Common myeloid progenitor, CD34-positive (primary cell): Measurements from ENCODE around the gene DPH6.

Experiments used
- CTCF ChIA-PET: fragments of 350-600 bp; sonication (Branson Sonifier 250); formaldehyde crosslinking; loops from one replicate; lab custom pipeline; 2021; ENCODE audit warnings: antibody characterized with exemption; lab: Charles Lee
- POLR2A ChIA-PET: fragments of 350-600 bp; sonication (Branson Sonifier 250); formaldehyde crosslinking; loops from one replicate; lab custom pipeline; 2021; ENCODE audit warnings: antibody characterized with exemption; lab: Charles Lee
- DNase-seq, 3 donors: peaks; one replicate each; pipeline versions ENCODE4 v3.0.0 to v3.0.0-alpha.2; 2013
- H3K27ac ChIP-seq, 2 experiments: 1 replicate in 1 of 2; 2 replicates in 1 of 2; pipeline ENCODE4 v1.7.0; 2013; ENCODE audit warnings: inconsistent platforms in 2 of 2, low read length in 2 of 2, mild to moderate bottlenecking in 2 of 2, low read depth in 1 of 2, moderate library complexity in 1 of 2; ENCODE audit not compliant: severe bottlenecking in 2 of 2, insufficient read depth in 1 of 2, poor library complexity in 1 of 2
- H3K27me3 ChIP-seq, 5 experiments: replicated peaks in 2 of 5; 1 replicate in 3 of 5; 2 replicates in 2 of 5; pipeline versions ENCODE4 v1.6.1 to v1.7.0; 2013; ENCODE audit warnings: low read length in 4 of 5, mild to moderate bottlenecking in 2 of 5, moderate library complexity in 2 of 5, inconsistent platforms in 1 of 5; ENCODE audit not compliant: insufficient read depth in 5 of 5, control insufficient read depth in 4 of 5
- H3K36me3 ChIP-seq, 4 experiments: 1 replicate in 2 of 4; 2 replicates in 2 of 4; pipeline versions ENCODE4 v1.6.1 to v1.7.0; 2013; ENCODE audit warnings: low read length in 3 of 4, control low read depth in 1 of 4, mild to moderate bottlenecking in 1 of 4; ENCODE audit not compliant: control insufficient read depth in 4 of 4, insufficient read depth in 4 of 4
- H3K4me1 ChIP-seq, 4 experiments: 1 replicate in 3 of 4; 2 replicates in 1 of 4; pipeline versions ENCODE4 v1.6.1 to v1.7.1; 2013; ENCODE audit warnings: low read length in 3 of 4, mild to moderate bottlenecking in 3 of 4, control low read depth in 1 of 4, inconsistent platforms in 1 of 4, moderate library complexity in 1 of 4; ENCODE audit not compliant: control insufficient read depth in 4 of 4, insufficient read depth in 4 of 4; ENCODE audit errors: control extremely low read depth in 1 of 4
- H3K4me3 ChIP-seq, 7 experiments: 1 replicate in 4 of 7; 2 replicates in 3 of 7; pipeline versions ENCODE4 v1.5.1 to v1.7.0; 2013; ENCODE audit warnings: mild to moderate bottlenecking in 7 of 7, low read length in 6 of 7, moderate library complexity in 6 of 7, inconsistent platforms in 2 of 7, low read depth in 2 of 7, control low read depth in 1 of 7; ENCODE audit not compliant: insufficient read depth in 4 of 7, control insufficient read depth in 1 of 7; ENCODE audit errors: extremely low read depth in 1 of 7
- H3K9me3 ChIP-seq, 5 experiments: 1 replicate in 4 of 5; 2 replicates in 1 of 5; pipeline versions ENCODE4 v1.6.1 to v1.7.1; 2013; ENCODE audit warnings: low read length in 4 of 5, mild to moderate bottlenecking in 2 of 5, inconsistent platforms in 1 of 5, low read depth in 1 of 5, moderate library complexity in 1 of 5; ENCODE audit not compliant: control insufficient read depth in 4 of 5, insufficient read depth in 2 of 5; ENCODE audit errors: control extremely low read depth in 1 of 5
- WGBS: methylation state at CpG from one replicate; pipeline ENCODE4 v1.1.5; 2013; ENCODE audit not compliant: insufficient coverage; 5-methylcytosine and 5-hydroxymethylcytosine counted together

The DPH6 gene

DNA sequence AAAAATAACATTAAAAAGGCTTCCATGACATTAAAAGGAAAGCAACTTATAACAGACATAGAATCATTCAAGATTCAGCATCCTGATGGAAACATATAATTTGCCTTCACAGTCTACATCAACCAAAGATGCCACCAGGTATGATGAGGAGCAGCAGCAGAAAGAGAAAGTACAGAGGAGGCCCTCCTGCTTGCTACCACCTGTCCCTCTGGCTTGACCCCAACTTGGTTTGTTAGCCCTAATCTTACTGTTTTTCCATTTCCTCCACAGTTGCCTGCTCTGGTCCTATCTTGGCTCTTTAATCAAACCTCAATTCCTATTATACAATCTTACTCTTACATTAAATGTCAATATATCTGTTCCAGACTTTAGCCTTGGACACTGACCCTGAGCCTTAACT lies 171.3 kb downstream of the DPH6 start:
- Histone ChIP-seq H3K36me3 (peaks cover 0 to 4% (median 0%) of the 10 kb centered on the region in 4 experiments), H3K9me3 (no peaks in the 10 kb centered on the region), H3K27ac (no peak overlapping the region), H3K4me3 (no peak overlapping the region), H3K27me3 (no peaks in the 10 kb centered on the region), H3K4me1 (no peaks in the 10 kb centered on the region)
- ChIA-PET POLR2A (no interaction called here), CTCF (no interaction called here)
- DNase-seq: no peak

DNA sequence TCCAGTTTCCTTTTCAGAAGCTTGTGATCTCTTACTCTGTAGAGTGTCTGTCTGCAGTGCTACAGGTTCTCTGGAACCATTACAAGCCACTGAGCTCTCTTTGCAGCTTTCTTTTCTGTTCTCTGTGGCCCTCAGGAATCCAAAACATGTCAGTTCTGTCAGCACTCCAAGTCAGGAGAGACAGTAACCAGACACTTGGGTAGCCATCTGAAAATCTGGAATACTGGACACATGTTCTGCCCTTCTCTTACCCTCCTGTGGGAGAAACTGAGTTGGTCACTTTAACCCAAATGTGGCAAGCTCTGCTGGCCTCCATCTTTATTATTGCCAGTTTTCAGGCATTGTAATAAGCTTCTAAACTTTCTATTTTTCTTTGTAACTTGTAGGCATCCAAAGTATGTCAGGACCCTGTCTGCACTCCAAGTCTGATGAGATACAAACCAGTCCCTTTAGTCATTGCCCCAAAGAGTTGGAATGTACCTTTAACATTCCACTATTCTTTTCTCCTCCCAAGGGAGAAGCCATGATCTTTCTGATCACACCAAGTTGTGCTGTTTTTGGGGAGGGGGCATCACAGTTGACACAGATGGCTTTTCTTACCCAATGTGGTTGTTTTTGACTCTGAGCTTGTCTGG lies 183.7 kb downstream of the DPH6 start:
- ChIA-PET CTCF (no interaction called here), POLR2A (no interaction called here)
- Histone ChIP-seq H3K27ac (no peak overlapping the region), H3K4me3 (no peak overlapping the region), H3K27me3 (no peaks in the 10 kb centered on the region), H3K4me1 (no peaks in the 10 kb centered on the region), H3K36me3 (no peaks in the 10 kb centered on the region), H3K9me3 (peaks cover 1 to 39% (median 11%) of the 10 kb centered on the region in 5 experiments)
- DNase-seq: no peak

- Histone ChIP-seq H3K27ac (no peak overlapping the region), H3K36me3 (no peaks in the 10 kb centered on the region), H3K4me1 (no peaks in the 10 kb centered on the region), H3K4me3 (no peak overlapping the region), H3K27me3 (no peaks in the 10 kb centered on the region), H3K9me3 (peaks cover 3 to 34% (median 14%) of the 10 kb centered on the region in 5 experiments)
- DNase-seq: no peak
- POLR2A ChIA-PET: no interaction called here
- 100% methylated on average over 1 of the region's 5 CpGs for WGBS
- CTCF ChIA-PET: no interaction called here
These were observed 187.1 kb downstream of the DPH6 start for GRCh38 chr15:35358824-35359223.

DNA sequence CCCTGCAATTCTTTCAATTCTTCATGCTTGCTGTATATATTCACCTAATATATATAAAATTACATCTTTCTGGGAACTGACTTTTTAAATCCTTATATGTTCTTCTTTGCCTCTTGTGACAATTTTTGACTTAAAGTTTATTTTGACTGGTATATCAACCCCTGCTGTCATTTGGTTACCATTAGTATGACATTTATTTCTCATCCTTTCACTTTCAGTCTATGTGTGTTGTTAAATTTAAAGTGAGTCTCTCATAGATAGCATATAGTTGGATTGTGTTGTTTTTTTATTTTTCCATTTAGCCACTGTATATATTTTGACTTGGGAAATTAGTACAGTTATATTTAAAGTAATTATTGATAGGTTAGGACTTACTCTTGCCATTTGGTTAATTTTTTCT lies 194.9 kb downstream of the DPH6 start:
- DNase-seq: no peak
- H3K4me1 ChIP-seq: no peaks in the 10 kb centered on the region
- no peaks in the 10 kb centered on the region for H3K36me3 ChIP-seq
- H3K9me3 ChIP-seq: peaks cover 0 to 3% (median 0%) of the 10 kb centered on the region in 5 experiments
- no peak overlapping the region for H3K27ac ChIP-seq
- H3K27me3 ChIP-seq: no peaks in the 10 kb centered on the region
- POLR2A ChIA-PET: no interaction called here
- CTCF ChIA-PET: no interaction called here
- H3K4me3 ChIP-seq: no peak overlapping the region

- CTCF ChIA-PET: no interaction called here
- 100% methylated on average over 1 of the region's 3 CpGs for WGBS
- H3K4me3 ChIP-seq: no peak overlapping the region
- no peak overlapping the region for H3K27ac ChIP-seq
- H3K27me3 ChIP-seq: no peaks in the 10 kb centered on the region
- no peaks in the 10 kb centered on the region for H3K4me1 ChIP-seq
- H3K9me3 ChIP-seq: peaks cover 0 to 3% (median 0%) of the 10 kb centered on the region in 5 experiments
- POLR2A ChIA-PET: no interaction called here
- DNase-seq: no peak
- H3K36me3 ChIP-seq: no peaks in the 10 kb centered on the region
These were observed 196.0 kb downstream of the DPH6 start for GRCh38 chr15:35349916-35350315.

GRCh38 chr15:35330916-35331315 lies 215.0 kb downstream of the DPH6 start:
- Histone ChIP-seq H3K36me3 (no peaks in the 10 kb centered on the region), H3K27ac (no peak overlapping the region), H3K4me1 (peaks cover 0 to 17% (median 4%) of the 10 kb centered on the region in 4 experiments), H3K27me3 (no peaks in the 10 kb centered on the region), H3K9me3 (no peaks in the 10 kb centered on the region), H3K4me3 (no peak overlapping the region)
- no peak for DNase-seq
- POLR2A ChIA-PET: no interaction called here
- CTCF ChIA-PET: no interaction called here
- WGBS: 86% methylated on average over 1 of the region's 3 CpGs

DNA sequence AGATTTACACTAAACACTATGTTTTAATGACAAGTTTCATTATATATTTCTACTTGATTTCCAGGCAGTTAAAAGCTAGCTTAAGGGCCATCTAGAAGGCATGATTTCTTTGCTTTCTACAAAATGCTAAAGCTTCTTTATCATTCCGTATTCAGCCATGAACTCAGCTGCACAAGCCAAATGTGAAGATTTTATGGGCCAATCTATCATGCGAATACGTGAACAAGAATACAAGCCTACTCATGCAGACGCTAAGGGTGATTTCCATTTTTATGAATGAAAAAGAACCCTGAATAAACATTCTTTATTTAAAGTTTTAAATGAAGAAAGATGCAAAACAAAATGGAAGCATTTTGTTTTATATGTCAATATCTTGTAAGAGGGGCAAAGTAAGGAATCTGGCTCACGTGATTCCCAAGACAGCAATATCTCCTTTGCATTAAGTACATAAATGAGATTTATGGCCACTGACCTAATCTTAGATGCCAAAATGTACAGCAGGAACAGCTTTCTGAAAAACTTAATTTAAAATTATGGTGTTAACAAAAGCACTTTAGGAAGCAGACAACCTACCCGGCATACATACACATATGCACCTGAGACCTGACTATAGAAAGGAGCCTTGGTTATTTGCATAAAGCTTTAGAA lies 215.8 kb downstream of the DPH6 start:
- ChIA-PET CTCF (no interaction called here), POLR2A (no interaction called here)
- 100% methylated on average over 1 of the region's 6 CpGs for WGBS
- no peaks in the 10 kb centered on the region for H3K36me3 ChIP-seq
- no peak overlapping the region for H3K27ac ChIP-seq
- DNase-seq: no peak
- no peaks in the 10 kb centered on the region for H3K9me3 ChIP-seq
- H3K4me1 ChIP-seq: peaks cover 0 to 17% (median 4%) of the 10 kb centered on the region in 4 experiments
- H3K4me3 ChIP-seq: no peak overlapping the region
- no peaks in the 10 kb centered on the region for H3K27me3 ChIP-seq
